Measurements from ENCODE around the gene PRKCQ.
"Not testable (repeated sequence)": the region's sequence is repeated elsewhere in the genome, so short reads cannot be mapped to it uniquely, and the experiment has no call there.

The PRKCQ gene

DNA sequence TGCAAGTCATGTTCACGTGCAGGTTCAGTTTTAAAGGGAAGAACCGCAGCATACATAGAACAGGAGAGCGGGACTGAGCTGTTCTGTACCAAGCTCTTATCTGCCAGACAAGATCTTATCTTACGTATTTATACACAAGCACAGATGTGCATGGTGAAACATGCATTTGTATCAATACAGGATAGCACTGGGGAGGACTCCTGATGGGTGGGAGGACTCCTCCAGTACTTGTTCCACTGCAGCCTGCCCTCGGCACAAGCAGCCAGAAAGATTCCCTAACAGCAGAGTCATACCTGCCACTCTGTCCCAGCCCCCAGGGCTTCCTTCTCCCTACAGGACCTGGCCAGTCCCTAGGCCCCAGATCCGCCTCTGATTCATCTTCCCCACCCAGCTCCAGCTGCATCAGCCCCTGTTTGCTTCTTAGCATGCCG is 13.2 kb upstream of the PRKCQ start:
- no peak for DNase-seq

GRCh38 chr10:6592080-6592479 is 12.0 kb upstream of the PRKCQ start:
- no peak for DNase-seq

DNA sequence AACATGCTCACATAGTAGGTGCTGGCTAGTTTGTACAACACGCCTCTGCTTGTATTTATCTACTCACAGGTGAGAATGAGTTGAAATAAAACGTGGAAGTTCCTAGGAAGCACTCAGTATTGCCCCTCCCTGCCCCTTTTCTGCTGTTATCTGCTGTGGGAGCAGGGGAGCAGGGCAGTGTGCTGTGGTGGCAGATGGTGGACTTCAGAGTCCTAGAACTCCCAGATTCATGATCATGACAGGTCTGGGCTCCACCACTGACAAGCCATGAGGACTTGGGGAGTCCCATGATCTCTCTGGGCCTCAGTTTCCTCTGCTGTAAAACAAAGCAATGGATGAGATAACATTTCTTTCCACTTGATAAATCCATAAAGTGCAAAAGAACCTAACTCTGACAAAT is 11.6 kb upstream of the PRKCQ start:
- no peak for DNase-seq

GRCh38 chr10:6590100-6590499 is 10.0 kb upstream of the PRKCQ start:
- no peak for DNase-seq

DNA sequence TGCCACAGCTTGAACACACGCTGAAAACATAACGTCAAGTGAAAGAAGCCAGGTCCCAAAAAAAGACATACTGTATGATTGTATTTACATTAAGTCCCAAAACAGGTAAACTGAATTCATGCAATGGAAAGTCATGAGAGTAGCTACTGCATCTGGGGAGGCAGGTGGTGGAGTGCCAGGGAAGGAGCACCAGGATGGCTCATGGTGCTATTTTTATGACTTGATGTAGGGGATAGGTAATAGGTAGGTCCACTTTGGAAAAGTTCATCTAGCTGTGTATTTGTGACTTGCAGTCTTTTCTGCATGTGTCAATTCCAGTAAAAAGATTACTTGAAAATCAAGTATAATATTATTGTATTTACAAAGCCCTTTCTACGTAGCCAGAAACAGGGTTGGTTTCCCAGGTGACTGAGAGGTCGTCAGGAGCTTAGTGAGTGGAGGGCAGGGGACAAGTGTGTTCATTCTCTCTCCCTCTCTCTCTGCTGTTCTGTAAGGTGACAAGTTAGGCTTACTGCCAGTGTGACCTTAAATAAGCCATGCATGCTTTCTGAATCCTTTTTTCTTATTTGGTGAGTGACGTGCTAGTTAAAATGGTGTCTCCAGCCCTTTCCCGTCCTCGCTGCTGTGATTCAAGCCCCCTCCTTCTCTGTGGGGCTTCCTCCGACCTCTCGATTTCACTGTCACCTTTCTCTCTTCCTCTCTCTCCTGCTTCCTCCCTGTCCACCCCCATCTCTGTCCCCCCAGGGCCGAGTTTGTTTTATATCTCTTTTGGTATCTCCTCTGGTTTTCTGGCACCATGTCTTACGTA is 9.4 kb upstream of the PRKCQ start:
- no peak for DNase-seq

GRCh38 chr10:6588845-6589244 is 8.8 kb upstream of the PRKCQ start:
- no peak for DNase-seq

DNA sequence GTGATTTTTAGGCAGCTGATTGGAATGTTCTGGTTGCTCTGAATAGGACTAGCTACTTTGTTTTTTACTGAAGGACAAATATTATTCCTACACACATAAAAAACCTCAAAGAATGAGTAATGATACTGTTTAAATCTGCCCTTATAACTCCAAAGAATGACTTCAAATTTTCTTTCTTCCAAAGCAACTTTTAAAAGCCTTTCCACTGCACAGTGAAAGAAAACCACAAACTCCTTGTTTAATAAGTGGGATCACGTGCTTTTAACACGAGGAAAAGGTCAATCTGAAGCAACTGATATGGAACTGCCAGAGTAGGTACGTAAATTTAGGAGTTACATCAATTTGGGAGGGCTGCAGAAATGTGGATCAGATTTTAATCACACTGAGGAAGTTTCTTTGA is 8.0 kb upstream of the PRKCQ start:
- DNase-seq = no peak

DNA sequence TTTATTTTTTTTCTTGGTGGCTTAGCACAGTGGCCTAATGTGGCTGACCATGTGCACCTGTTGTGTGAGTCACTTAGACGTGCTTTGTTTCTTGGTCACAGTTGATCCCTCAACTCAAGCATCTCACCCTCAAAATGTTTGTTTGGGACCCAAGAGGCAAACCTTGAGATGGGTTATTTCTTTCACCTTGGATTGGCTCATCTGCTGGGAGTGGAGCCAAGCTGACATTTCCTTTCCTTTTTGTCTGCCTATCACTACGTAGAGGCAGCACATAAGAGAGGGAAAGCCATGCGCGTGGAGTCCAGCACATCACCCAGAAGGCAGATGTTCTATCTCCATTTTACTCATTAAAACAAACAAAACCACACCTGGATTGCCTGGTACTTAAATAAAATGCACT is 6.4 kb upstream of the PRKCQ start:
- DNase-seq = no peak

DNA sequence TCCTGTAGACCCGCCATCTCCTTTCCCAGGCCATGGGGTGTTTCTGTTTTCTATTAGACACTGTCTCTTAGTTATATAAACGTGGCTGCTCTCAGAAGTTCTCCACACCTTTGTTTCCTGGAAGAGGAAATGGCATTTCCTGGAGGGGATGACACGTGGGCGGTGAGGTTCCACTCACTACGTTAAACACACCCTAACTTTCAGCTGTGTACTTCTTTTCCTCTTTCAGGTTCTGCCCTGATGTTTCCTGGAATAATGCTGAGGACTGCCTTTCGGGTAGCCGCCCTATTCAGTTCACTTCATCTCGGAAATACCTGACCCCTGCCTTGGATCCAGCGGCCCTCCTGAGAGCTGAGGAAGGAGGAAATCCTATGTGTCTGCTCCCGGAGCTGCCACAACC is 3.4 kb upstream of the PRKCQ start:
- DNase-seq = no peak

- DNase-seq = not testable (repeated sequence)
Observed at GRCh38 chr10:6582913-6583312, 2.8 kb upstream of the PRKCQ start.

DNA sequence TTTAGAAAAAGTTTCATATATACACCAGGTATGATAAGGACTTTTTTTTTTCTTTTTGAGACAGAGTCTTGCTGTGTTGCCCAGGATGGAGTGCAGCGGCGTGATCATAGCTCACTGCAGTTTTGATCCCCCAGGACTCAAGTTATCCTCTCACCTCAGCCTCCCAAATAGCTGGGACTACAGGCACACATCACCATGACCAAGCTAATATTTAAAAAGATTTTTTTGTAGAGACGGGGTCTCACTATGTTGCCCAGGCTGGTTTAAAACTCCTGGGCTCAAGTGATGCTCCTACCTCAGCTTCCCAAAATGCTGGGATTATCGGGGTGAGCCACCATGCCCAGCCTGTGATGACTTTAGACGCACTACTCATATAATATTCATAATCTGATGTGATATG is 2.2 kb upstream of the PRKCQ start:
- DNase-seq = no peak

GRCh38 chr10:6581778-6582228 is 1.7 kb upstream of the PRKCQ start:
- no peak for DNase-seq

GRCh38 chr10:6581223-6581622 is 1.1 kb upstream of the PRKCQ start:
- not testable (repeated sequence) for DNase-seq

DNA sequence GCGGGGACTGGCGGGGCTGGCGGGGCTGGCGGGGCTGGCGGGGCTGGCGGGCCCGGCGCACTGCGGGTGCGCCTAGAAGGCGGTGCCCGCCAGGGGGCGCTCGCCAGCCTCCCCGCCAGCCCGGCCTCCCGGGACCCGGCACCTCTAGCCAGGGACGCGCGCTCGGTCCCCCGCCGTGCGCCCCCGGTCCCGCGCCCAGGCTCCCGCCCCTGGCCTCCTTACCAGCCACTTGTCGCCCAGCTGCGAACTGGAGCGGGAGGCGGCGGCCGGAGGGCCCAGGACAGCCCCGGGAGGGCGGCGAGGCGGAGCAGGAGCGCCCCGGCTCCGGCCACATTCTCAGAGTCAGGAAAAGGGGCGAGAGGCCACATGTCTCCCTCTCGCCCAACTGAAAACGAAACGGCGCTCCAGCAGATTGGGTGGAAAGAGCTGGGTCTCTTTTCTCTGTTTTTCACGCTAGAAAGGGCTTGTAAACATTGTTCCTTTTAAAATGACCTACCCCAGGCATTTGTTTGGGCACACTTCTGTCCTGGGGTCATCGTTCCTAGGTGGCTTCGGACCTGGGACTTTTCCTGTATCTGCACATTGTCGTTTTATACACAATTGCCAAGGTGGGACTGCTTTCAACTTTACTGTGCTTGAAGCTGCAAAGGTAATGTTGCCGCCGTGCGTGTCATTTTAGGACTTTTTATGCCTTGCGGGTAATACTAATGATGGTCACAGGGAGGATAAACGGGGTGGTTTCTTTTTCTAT is 378 bp upstream of the PRKCQ start:
- peak; percentile 5 for DNase-seq

GRCh38 chr10:6579183-6579903 is 733 bp downstream of the PRKCQ start:
- no peak for DNase-seq

- DNase-seq = no peak
Observed at GRCh38 chr10:6578795-6579182, 1.3 kb downstream of the PRKCQ start.

- no peak for DNase-seq
Observed at GRCh38 chr10:6578251-6578771, 1.8 kb downstream of the PRKCQ start.

- no peak for DNase-seq
Observed at GRCh38 chr10:6576326-6576725, 3.8 kb downstream of the PRKCQ start.

- DNase-seq = no peak
Observed at GRCh38 chr10:6574664-6575176, 5.4 kb downstream of the PRKCQ start.

GRCh38 chr10:6570893-6571292 is 9.2 kb downstream of the PRKCQ start:
- DNase-seq = no peak

- DNase-seq = no peak
Observed at GRCh38 chr10:6569259-6569658, 10.8 kb downstream of the PRKCQ start.

- no peak for DNase-seq
Observed at GRCh38 chr10:6567884-6568283, 12.2 kb downstream of the PRKCQ start.

GRCh38 chr10:6567203-6567703 is 12.8 kb downstream of the PRKCQ start:
- DNase-seq = no peak

Measured in NCI-H1105 treated with DMSO at 0.1 percent for 48 hours (cell line).